Neural cell (in vitro differentiated cells): ENCODE measurements around the gene ANKMY1.

Source experiments
- CTCF ChIP-seq: fragments of 450-650 bp; IDR thresholded peaks from 2 replicates; pipeline ENCODE4 v1.5.1; 2014; ENCODE audit warnings: antibody characterized with exemption, mild to moderate bottlenecking, moderate library complexity; ENCODE audit not compliant: poor library complexity, severe bottlenecking
- MXI1 ChIP-seq: fragments of 450-650 bp; conservative IDR thresholded peaks from 2 replicates; pipeline ENCODE4 v1.6.1; 2014; ENCODE audit warnings: antibody characterized with exemption, mild to moderate bottlenecking; ENCODE audit not compliant: poor library complexity, severe bottlenecking
- POLR2AphosphoS5 ChIP-seq: IDR thresholded peaks from 2 replicates; pipeline ENCODE4 v1.6.1; 2012
- REST ChIP-seq: IDR thresholded peaks from 2 replicates; pipeline ENCODE4 v1.6.1; 2012; ENCODE audit warnings: borderline replicate concordance
- SMC3 ChIP-seq: fragments of 450-650 bp; conservative IDR thresholded peaks from 2 replicates; pipeline ENCODE4 v1.6.1; 2014; ENCODE audit warnings: antibody characterized with exemption, mild to moderate bottlenecking, moderate library complexity; ENCODE audit not compliant: poor library complexity
- TAF1 ChIP-seq: IDR thresholded peaks from 2 replicates; pipeline ENCODE4 v1.6.1; 2012; ENCODE audit warnings: low read depth

GRCh38 chr2:240601831-240602160 lies 44.0 kb upstream of the ANKMY1 start:
- no peak for TF ChIP-seq TAF1
- no peak for TF ChIP-seq CTCF
- no peak for TF ChIP-seq SMC3
- no peak for TF ChIP-seq MXI1
- TF ChIP-seq POLR2AphosphoS5: no peak
- no peak for TF ChIP-seq REST
